HL-60 (cell line): ENCODE data around the gene STAM.

Experiments used
- POLR2AphosphoS5 ChIP-seq: IDR thresholded peaks from 2 replicates; pipeline ENCODE4 v1.6.1; 2012; ENCODE audit warnings: low read depth
- SPI1 ChIP-seq: IDR thresholded peaks from 2 replicates; pipeline ENCODE4 v1.6.1; 2012; ENCODE audit warnings: low read depth, mild to moderate bottlenecking, borderline replicate concordance
- TF ChIP-seq, protein P1 (sequence below): IDR thresholded peaks from one replicate; pipeline ENCODE4 v1.5.1; 2011; ENCODE audit warnings: low read length, control low read depth, inconsistent platforms; ENCODE audit not compliant: insufficient read depth

DNA sequence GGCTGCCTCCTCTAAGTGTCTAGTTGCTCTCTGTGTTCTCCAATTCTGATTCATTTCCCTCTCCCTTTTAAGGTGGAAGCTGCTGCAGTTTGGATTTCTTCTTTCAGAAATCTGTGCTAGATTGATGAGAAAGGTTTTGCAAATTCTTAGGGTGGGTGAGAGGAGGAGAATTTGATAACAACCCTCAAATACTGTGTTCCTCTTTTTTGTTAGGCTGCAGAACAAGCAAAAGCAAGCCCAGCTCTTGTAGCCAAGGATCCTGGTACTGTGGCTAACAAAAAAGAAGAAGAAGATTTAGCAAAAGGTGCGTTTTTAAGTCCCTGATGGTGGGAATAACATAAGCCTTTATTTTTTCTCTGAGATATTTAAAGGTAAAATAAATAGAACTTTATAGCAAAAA is 49.1 kb downstream of the STAM start:
- TF ChIP-seq, protein P1, sequence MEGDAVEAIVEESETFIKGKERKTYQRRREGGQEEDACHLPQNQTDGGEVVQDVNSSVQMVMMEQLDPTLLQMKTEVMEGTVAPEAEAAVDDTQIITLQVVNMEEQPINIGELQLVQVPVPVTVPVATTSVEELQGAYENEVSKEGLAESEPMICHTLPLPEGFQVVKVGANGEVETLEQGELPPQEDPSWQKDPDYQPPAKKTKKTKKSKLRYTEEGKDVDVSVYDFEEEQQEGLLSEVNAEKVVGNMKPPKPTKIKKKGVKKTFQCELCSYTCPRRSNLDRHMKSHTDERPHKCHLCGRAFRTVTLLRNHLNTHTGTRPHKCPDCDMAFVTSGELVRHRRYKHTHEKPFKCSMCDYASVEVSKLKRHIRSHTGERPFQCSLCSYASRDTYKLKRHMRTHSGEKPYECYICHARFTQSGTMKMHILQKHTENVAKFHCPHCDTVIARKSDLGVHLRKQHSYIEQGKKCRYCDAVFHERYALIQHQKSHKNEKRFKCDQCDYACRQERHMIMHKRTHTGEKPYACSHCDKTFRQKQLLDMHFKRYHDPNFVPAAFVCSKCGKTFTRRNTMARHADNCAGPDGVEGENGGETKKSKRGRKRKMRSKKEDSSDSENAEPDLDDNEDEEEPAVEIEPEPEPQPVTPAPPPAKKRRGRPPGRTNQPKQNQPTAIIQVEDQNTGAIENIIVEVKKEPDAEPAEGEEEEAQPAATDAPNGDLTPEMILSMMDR: no peak
- TF ChIP-seq SPI1 (peak; percentile 51), POLR2AphosphoS5 (no peak)
